Measurements from ENCODE around the gene ELAPOR1.

DNA sequence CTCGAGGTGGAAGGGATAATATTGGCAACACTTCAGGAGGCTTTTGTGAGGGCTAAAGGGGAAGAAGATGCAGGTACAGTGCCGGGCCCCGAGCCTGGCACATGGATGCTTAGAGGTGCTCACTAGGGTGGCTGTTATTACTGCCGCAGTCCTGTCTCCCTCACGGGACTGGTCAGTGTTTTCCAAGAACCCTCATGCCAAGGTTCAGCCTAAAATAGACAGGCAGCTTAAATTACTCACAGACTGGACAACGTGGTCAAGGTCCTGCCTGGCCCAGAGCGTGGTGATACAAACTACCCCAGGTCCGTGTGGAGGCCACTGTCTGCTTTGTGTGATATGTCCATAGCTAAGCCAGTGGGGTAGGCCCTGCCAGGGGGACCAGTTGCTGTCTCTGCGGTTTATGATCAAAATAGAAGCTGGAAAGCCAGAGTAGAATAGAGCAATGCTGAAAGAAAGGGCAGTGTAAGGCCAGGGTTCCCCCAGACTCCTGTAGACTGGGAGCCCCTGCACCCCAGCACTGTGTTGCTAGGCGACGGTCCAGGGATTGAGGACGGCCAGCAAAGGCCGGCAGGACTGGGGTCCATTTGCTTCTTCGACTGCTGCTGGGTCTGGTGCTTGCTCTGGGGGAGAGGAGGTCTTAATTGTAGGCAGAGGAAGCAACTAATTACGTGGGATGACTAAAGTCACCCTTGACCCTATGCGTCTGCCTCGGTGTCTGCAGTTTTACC, 36.1 kb downstream of the ELAPOR1 start:
- TF ChIP-seq, protein P1, sequence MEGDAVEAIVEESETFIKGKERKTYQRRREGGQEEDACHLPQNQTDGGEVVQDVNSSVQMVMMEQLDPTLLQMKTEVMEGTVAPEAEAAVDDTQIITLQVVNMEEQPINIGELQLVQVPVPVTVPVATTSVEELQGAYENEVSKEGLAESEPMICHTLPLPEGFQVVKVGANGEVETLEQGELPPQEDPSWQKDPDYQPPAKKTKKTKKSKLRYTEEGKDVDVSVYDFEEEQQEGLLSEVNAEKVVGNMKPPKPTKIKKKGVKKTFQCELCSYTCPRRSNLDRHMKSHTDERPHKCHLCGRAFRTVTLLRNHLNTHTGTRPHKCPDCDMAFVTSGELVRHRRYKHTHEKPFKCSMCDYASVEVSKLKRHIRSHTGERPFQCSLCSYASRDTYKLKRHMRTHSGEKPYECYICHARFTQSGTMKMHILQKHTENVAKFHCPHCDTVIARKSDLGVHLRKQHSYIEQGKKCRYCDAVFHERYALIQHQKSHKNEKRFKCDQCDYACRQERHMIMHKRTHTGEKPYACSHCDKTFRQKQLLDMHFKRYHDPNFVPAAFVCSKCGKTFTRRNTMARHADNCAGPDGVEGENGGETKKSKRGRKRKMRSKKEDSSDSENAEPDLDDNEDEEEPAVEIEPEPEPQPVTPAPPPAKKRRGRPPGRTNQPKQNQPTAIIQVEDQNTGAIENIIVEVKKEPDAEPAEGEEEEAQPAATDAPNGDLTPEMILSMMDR (IDR thresholded peaks at IDR 0.05; ENCODE audit: insufficient read depth, low read length): no peak
- TF ChIP-seq POLR2AphosphoS5 (IDR thresholded peaks at IDR 0.05; ENCODE audit: low read depth) (no peak), SPI1 (IDR thresholded peaks at IDR 0.05; ENCODE audit: borderline replicate concordance, low read depth) (no peak)
- TF ChIP-seq, protein P2, sequence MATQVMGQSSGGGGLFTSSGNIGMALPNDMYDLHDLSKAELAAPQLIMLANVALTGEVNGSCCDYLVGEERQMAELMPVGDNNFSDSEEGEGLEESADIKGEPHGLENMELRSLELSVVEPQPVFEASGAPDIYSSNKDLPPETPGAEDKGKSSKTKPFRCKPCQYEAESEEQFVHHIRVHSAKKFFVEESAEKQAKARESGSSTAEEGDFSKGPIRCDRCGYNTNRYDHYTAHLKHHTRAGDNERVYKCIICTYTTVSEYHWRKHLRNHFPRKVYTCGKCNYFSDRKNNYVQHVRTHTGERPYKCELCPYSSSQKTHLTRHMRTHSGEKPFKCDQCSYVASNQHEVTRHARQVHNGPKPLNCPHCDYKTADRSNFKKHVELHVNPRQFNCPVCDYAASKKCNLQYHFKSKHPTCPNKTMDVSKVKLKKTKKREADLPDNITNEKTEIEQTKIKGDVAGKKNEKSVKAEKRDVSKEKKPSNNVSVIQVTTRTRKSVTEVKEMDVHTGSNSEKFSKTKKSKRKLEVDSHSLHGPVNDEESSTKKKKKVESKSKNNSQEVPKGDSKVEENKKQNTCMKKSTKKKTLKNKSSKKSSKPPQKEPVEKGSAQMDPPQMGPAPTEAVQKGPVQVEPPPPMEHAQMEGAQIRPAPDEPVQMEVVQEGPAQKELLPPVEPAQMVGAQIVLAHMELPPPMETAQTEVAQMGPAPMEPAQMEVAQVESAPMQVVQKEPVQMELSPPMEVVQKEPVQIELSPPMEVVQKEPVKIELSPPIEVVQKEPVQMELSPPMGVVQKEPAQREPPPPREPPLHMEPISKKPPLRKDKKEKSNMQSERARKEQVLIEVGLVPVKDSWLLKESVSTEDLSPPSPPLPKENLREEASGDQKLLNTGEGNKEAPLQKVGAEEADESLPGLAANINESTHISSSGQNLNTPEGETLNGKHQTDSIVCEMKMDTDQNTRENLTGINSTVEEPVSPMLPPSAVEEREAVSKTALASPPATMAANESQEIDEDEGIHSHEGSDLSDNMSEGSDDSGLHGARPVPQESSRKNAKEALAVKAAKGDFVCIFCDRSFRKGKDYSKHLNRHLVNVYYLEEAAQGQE (IDR thresholded peaks at IDR 0.05; ENCODE audit: insufficient replicate concordance, low read depth): no peak

All from HL-60 (cell line).